NCI-H2107 (cell line): ENCODE results near the gene NKPD1.

ENCODE experiments used
- DNase-seq: peaks from one replicate; lab custom pipeline; 2025; lab: John Stamatoyannopoulos, UW

Gene NKPD1, protein sequence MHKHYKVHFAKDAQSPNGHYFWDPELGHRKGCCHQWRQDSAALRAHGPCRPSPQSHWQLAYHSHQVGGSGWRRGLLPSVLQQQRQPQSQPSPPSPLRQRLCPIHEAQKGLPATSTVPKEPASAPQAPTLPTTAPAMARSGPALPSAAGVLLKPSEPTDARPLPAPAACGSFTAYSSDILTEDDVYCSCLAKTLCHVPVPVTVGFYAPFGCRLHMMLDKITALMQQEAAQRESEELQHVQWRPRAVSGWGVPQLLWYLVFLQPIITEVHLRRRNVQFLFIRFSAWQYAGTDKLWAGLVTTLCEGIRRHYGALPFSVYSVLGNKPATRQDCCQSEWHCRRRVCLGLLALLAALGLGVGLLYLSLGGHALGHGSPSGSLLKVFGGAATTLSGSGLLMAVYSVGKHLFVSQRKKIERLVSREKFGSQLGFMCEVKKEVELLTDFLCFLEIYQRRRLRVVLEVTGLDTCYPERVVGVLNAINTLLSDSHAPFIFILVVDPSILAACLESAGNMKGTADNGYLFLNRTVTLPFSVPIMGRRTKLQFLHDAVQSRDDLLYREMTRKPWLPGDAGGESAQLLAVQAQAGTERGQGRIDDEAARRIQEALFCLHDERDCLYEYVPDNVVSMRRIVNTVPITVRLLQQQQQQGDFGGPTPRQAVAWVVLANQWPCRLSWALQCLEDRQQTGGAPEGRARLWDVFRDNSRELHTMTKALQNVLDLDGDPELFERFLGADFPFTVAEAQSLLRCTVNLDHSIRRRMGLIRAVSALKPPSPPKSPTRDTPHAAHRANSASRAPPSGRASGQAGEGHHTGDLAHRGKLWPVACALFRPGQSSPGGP

GRCh38 chr19:45160870-45161737, at the start of gene NKPD1:
TSS of gene NKPD1 (minus strand) at chr19:45160982. CDS start at chr19:45160150, 832 bp downstream.
- no peak for DNase-seq

GRCh38 chr19:45206328-45206727, 45.5 kb upstream of the NKPD1 start:
- no peak for DNase-seq

DNA sequence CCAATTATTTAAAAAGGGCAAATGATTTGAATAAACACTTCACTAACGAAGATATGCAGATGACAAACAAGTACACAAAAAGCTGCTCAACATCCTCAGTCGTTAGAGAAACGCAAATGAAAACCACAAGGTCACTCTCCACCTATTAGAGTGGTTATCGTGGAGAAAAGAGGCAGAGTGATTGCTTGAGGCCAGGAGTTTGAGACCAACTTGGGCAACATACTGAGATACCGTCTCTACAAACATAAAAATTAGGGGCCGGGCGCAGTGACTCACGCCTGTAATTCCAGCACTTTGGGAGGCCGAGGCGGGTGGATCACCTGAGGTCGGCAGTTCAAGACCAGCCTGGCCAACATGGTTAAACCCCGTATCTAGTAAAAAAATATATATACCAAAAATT, 45.0 kb upstream of the NKPD1 start:
- no peak for DNase-seq

DNA sequence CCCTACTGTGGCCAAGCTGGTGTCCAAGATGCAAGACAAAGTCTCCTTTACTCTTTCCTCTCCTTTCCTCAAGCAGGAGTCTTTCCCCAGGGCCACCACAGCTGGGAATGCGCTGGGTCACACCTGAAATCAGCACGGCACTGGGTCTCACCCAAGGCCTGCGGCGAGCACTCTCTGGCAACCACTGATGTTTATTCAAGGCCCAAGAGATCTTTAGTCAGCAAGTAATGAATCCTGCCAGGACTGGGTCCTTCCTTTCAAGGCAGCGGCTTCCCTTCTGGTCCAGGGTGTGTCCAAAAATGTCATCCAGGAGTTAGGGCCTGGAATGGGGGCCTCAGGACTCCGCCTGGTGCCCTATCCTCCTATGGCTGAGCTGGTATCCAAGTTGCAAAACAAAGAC, 41.9 kb upstream of the NKPD1 start:
- no peak for DNase-seq

DNA sequence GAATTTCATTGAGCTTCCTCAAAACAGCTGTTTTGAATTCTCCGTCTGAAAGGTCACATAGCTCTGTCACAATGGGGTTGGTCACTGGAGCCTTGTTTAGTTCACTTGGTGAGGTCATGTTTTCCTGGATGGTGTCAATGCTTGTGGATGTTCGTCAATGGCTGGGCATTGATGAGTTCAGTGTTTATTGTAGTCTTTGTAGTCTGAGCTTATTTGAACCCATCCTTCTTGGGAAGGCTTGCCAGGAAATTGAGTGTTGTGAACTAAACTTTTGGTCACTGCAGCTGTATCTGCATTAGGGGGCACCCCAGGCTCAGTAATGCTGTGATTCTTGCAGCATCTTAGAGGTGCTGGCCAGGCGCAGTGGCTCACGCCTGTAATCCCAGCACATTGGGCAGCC, 39.8 kb upstream of the NKPD1 start:
- DNase-seq, result no peak

- DNase-seq, result no peak
These were observed 35.0 kb upstream of the NKPD1 start for GRCh38 chr19:45195764-45196163.

- DNase-seq, result no peak
These were observed 30.6 kb upstream of the NKPD1 start for GRCh38 chr19:45191375-45191774.

GRCh38 chr19:45189971-45190370, 29.2 kb upstream of the NKPD1 start:
- DNase-seq, result no peak

DNA sequence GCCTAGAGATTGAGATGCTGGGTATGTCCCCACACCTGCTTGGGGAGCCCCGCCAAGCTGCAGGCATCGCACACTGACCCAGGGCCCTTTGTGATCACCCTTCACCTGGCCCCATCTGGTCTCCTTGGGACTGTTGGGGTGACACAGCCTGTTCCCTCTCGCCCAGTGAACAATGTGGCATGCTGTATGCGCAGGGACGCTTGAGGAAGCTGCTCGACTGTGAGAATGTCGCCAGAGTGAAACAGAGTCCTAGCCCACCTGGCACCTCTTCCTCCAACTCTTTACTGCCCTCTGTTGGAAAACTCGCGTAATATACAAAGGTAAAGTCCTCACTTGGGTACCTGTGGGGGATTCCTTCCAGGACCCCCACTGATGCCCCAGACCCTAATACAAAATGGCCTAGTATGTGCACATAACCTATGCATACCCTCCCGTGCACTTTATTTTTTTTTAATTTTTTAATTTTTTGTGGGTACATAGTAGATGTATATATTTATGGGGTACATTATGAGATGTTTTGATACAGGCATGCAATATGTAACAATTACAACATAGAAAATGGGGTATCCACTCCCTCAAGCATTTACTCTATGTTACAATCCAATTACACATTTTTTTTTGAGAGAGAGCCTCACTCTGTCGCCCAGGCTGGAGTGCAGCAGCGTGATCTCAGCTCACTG, 26.8 kb upstream of the NKPD1 start:
- DNase-seq, result no peak

DNA sequence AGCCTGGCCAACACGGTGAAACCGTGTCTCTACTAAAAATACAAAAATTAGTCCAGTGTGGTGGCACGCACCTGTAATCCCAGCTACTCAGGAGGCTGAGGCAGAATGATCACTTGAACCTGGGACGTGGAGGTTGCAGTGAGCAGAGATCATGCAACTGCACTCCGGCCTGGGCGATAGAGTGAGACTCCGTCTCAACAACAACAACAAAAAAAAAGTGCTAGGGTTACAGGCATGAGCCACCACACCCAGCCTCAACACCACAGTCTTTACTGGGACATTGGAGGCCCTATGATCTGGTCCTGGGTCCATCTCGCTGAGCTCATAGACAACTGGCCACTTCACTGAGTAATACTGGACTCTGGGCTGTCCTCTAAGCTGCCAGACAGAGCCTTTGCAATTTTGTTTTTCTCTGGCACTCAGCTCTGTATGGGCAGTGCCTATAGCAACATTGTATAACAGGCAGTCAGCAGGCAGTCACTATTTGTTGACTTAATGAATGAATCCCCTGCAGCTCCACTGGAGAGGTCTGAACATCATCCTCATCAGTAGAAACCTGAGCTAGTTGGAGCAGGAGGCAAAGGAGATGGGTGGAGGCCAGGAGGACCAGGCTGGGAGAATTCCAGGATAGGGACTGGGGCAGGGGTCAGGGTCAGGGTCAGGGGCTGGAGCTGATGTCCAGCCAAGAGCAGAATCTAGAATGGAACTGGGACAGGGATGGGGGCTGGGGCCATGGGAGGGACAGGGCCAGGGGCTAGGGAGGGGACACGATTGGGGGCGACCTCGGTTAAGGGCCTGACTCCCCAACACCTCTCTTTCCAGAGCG, 25.9 kb upstream of the NKPD1 start:
- DNase-seq, result no peak

GRCh38 chr19:45184115-45184514, 23.3 kb upstream of the NKPD1 start:
- no peak for DNase-seq

- no peak for DNase-seq
These were observed 22.0 kb upstream of the NKPD1 start for GRCh38 chr19:45182758-45183157.

- DNase-seq, result no peak
These were observed 20.2 kb upstream of the NKPD1 start for GRCh38 chr19:45180936-45181335.

GRCh38 chr19:45179892-45180370, 19.1 kb upstream of the NKPD1 start:
- DNase-seq, result no peak

- DNase-seq, result no peak
These were observed 18.5 kb upstream of the NKPD1 start for GRCh38 chr19:45179072-45179891.

- peak; percentile 97 for DNase-seq
These were observed 17.7 kb upstream of the NKPD1 start, which contains the start of gene BLOC1S3 for GRCh38 chr19:45178262-45179071. TSS of gene BLOC1S3 (plus strand) at chr19:45178784. CDS start at chr19:45179297, 513 bp downstream.

DNA sequence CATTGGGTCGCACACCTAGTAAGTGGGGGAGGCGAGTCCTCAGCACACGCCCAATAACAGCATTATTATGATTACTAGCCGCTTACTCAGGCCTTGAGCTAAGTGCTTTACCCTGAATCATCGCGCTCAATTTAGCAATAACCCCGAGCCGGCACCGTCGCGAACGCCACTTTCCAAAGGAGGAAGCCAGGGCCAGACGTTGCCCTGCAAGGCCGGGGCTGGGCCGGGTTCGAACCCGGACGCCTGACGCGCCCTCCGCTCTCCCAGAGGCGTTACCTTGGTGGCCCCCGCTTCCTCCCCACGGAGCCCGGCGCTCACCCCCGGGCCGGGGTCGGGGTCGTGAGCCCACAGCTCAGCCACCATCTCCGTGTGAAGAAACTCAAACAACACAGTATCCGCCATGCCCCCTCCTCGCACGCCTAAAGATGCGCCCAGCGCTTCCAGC, 17.1 kb upstream of the NKPD1 start, which contains the start of gene TRAPPC6A:
Gene TRAPPC6A (minus strand): TSS at position 421 of the 445 bp plus-strand sequence. CDS start 19 bp downstream, at position 402.
- no peak for DNase-seq
